Spleen (tissue), 7 donors: ENCODE measurements around the gene FGF18.

Experiments
- CTCF ChIP-seq, 11 experiments: fragments of 200-600 bp in 7 of 11; fragments of 450-650 bp in 4 of 11; sonication (generic) in 4 of 11; IDR thresholded peaks in 8 of 11; conservative IDR thresholded peaks in 3 of 11; 1 replicate in 7 of 11; 2 replicates in 4 of 11; pipeline versions ENCODE4 v1.4.0 to v1.8.0; 2016 to 2021; ENCODE audit warnings: antibody characterized with exemption in 11 of 11, inconsistent platforms in 4 of 11, mild to moderate bottlenecking in 1 of 11
- POLR2A ChIP-seq, 3 donors: fragments of 450-650 bp; IDR thresholded peaks; one replicate each; pipeline ENCODE4 v1.5.1; 2017; ENCODE audit warnings: antibody characterized with exemption in 3 of 3, mild to moderate bottlenecking in 1 of 3
- POLR2AphosphoS5 ChIP-seq, 3 donors: sonication (generic); formaldehyde crosslinking; IDR thresholded peaks; one replicate each; pipeline ENCODE4 v1.5.1; 2017; ENCODE audit warnings: antibody characterized with exemption in 3 of 3
- donor health status: DM: no; HTN: no; CAD: no; lungs with moderate emphysema.
- donor health status: DM: no; HTN: no; CAD: no.
- donor health status: DM: no; HTN: no; CAD: no.

DNA sequence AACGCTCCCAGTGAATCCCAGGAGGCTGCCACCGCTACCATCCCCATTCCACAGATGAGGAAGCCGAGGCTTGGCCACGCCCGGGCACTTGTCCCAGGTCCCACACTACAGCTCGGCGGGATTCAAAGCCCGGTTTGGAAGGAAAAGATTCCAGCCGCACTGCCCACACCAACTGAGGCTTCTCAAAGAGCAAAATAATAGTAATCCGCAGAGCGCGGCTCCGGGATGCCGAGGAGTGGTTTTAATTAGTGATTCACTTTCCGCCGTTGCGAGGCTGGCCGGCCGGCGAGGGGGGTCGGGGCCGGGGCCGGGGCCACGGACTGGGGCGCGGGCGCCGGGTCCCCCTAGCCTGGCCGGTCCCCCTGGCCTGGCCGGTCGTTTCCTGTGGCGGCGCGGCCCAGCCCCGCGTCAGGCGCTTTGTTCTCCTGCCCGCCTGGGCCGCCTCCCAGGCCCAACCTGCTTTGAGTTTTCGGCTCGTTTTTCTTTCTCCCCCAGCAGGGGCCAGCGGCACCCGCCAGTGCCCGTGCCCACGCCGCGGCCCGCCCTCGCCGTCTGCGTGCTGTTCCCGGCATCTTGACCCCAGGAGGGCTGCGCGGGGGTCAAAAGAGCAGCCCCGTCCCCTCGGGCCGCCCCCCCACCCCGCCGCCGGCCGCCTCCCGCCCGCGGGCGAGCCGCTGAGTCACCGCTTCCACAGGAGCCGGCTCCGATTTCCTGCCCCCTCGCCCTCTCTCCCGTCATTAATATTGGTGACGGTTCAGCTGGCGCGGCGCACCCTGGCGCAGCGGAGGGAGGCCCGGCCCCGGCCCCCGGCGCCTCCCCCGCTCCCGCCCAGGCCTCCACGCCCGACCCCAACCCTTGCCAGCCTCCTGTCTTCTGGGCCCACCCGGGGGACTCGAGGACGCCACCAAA, 31.2 kb downstream of the FGF18 start:
- TF ChIP-seq CTCF (IDR thresholded peaks at IDR 0.05 in 8 of 11, conservative IDR thresholded peaks at IDR 0.05 in 3 of 11) (no peak), POLR2AphosphoS5 (IDR thresholded peaks at IDR 0.05) (no peak), POLR2A (IDR thresholded peaks at IDR 0.05) (no peak)
